Ectodermal cell (in vitro differentiated cells): ENCODE results near the gene DOLPP1.

ENCODE experiments used
- H3K27ac ChIP-seq: 2 replicates; pipeline ENCODE4 v1.7.0; 2013; ENCODE audit warnings: mild to moderate bottlenecking, low read depth, low read length; ENCODE audit not compliant: insufficient read depth, poor library complexity, severe bottlenecking
- H3K27me3 ChIP-seq: 2 replicates; pipeline ENCODE4 v1.7.0; 2013; ENCODE audit warnings: mild to moderate bottlenecking, low read length; ENCODE audit not compliant: insufficient read depth, control insufficient read depth, poor library complexity, severe bottlenecking
- H3K36me3 ChIP-seq: one replicate; pipeline ENCODE4 v1.7.0; 2013; ENCODE audit warnings: low read length; ENCODE audit not compliant: control insufficient read depth, insufficient read depth
- H3K4me1 ChIP-seq: one replicate; pipeline ENCODE4 v1.7.0; 2013; ENCODE audit warnings: low read length; ENCODE audit not compliant: control insufficient read depth, insufficient read depth
- H3K4me3 ChIP-seq: 2 replicates; pipeline ENCODE4 v1.7.0; 2013; ENCODE audit warnings: low read depth, low read length, control low read depth; ENCODE audit not compliant: insufficient read depth
- H3K9me3 ChIP-seq: 2 replicates; pipeline ENCODE4 v1.7.0; 2013; ENCODE audit warnings: mild to moderate bottlenecking, low read length, moderate library complexity; ENCODE audit not compliant: control insufficient read depth
- WGBS, 2 experiments: methylation state at CpG; one replicate each; pipeline ENCODE4 v1.1.7; 2013; ENCODE audit warnings: missing lambda C conversion rate in 2 of 2; 5-methylcytosine and 5-hydroxymethylcytosine counted together

Gene DOLPP1

GRCh38 chr9:129103595-129103965 is 22.7 kb downstream of the DOLPP1 start:
- Histone ChIP-seq H3K9me3 (no peaks in the 10 kb centered on the region), H3K36me3 (no peaks in the 10 kb centered on the region), H3K4me3 (no peak overlapping the region), H3K27me3 (peaks cover 1% of the 10 kb centered on the region), H3K4me1 (no peaks in the 10 kb centered on the region), H3K27ac (no peak overlapping the region)
- WGBS, 2 experiments, result 90 to 93% methylated on average over 4 of the region's 4 CpGs

GRCh38 chr9:129104051-129104450 is 23.1 kb downstream of the DOLPP1 start:
- 94 to 95% methylated on average over 11 of the region's 11 CpGs for WGBS, 2 experiments

DNA sequence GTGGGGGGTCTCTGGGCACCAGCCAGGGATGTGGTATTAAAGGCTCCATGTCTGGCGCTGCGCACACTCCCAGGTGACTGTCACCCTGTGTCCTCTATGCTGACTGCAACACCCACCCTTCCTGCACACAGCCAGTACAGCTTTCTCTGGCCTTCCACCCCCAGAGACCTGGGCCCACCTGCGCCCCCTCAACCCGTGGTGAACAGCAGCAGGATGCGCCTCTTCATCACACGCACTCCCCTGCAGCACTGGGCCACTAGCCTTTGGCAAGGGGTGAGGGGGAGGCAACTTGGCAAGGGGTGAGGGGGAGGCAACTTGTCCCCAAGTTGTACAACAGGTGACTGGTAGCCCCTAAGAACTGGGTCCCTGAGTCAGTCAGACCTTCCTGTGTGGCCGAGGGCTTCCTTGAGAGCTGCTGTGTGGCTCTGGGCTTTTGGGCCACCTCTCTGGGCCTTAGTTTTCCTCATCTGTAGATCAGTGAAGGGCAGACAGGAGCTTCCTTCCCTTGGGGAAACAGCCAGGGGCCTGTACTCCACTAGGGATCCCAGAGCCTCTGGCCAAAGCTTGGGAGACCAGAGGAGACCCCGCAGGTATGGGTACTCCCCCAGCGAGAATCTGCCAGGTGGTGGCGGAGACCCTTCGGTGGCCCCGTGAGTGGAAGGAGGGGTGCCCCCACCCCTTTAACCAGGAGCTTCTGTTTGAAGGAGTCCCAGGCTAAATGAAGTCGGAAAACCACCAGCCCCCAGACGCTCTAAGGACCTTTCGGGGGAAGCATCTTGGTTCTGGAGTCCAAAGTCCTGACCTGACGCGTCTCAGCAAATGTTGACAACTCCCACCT is 25.2 kb downstream of the DOLPP1 start:
- Histone ChIP-seq H3K27me3 (peaks cover 21% of the 10 kb centered on the region), H3K36me3 (no peaks in the 10 kb centered on the region), H3K27ac (no peak overlapping the region), H3K4me3 (no peak overlapping the region), H3K4me1 (no peaks in the 10 kb centered on the region), H3K9me3 (no peaks in the 10 kb centered on the region)
- WGBS, 2 experiments, result 94% methylated on average over 17 of the region's 17 CpGs

More at GRCh38 chr9:129104051-129104450, 23.1 kb downstream of the DOLPP1 start:
- H3K27ac ChIP-seq, result no peak overlapping the region
- H3K4me3 ChIP-seq, result no peak overlapping the region
- no peaks in the 10 kb centered on the region for H3K4me1 ChIP-seq
- H3K36me3 ChIP-seq, result no peaks in the 10 kb centered on the region
- H3K9me3 ChIP-seq, result no peaks in the 10 kb centered on the region
- H3K27me3 ChIP-seq, result peaks cover 6% of the 10 kb centered on the region

DNA sequence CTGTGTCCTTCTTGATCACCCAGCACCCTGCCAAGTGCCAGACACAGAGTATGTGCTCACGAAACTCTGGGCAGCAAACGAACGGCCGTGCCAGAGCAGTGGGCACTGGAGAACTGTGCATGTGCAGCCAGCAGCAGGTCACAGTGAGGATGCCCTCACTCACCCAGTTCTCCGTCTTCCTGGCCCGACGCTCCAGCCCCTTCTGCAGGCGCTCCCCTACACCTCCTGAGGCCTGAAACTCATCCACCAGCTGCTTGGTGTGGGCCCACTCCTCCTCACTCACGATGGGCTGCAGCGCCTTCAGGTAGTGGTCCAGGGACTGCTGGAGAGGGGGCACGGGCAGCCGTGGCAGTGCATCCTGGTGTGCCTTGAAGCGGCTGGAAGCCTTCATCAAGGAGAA is 26.7 kb downstream of the DOLPP1 start:
- Histone ChIP-seq H3K27me3 (peaks cover 21% of the 10 kb centered on the region), H3K36me3 (no peaks in the 10 kb centered on the region), H3K9me3 (no peaks in the 10 kb centered on the region), H3K27ac (no peak overlapping the region), H3K4me3 (no peak overlapping the region), H3K4me1 (no peaks in the 10 kb centered on the region)
- WGBS, 2 experiments, result 93 to 94% methylated on average over 13 of the region's 13 CpGs

GRCh38 chr9:129108083-129108804 is 27.3 kb downstream of the DOLPP1 start:
- Histone ChIP-seq H3K27me3 (peaks cover 21% of the 10 kb centered on the region), H3K9me3 (no peaks in the 10 kb centered on the region), H3K4me3 (no peak overlapping the region), H3K27ac (no peak overlapping the region), H3K36me3 (no peaks in the 10 kb centered on the region), H3K4me1 (no peaks in the 10 kb centered on the region)
- whole genome bisulfite sequencing, 2 experiments, result 89 to 90% methylated on average over 13 of the region's 13 CpGs

DNA sequence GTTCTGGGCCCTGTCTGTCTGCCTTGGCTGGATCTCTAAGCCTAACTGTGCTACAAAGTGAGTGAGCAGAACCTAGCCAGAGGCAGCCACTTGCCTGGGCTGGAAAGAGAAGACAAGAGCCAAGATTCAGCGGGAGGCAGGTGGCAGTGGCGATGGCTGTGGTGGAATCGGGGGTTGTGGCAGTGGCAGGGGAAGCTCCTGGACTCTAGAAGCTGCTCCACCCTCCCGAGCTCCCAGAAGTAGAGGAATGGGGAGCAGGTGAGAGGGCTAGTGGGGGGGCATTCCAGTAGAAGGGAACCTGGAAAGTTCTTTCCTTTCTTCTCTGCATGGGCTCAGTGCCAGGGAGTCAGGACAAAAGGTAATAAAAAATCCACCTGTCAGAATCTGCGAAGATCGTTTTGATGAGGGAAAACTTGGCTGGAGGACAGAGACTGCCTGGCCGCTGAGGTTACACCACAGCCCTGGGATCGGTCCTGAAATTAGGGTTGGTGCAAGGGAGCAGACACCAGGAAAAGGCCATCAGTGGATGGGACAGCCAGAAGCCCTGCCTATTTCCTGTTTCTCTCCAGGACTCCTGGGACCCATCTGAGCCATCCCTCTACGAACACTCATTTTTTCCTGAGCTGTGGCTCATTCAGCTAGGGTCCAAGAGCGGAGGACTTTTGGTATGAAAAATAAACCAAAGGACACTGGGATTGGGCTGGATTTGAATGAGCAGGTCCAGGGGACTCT is 28.1 kb downstream of the DOLPP1 start:
- Histone ChIP-seq H3K4me3 (no peak overlapping the region), H3K36me3 (no peaks in the 10 kb centered on the region), H3K27ac (no peak overlapping the region), H3K27me3 (peaks cover 21% of the 10 kb centered on the region), H3K4me1 (no peaks in the 10 kb centered on the region), H3K9me3 (no peaks in the 10 kb centered on the region)
- WGBS, 2 experiments, result 93 to 94% methylated on average over 10 of the region's 10 CpGs

GRCh38 chr9:129109537-129109903 is 28.6 kb downstream of the DOLPP1 start:
- Histone ChIP-seq H3K27ac (no peak overlapping the region), H3K36me3 (no peaks in the 10 kb centered on the region), H3K4me1 (no peaks in the 10 kb centered on the region), H3K27me3 (peaks cover 21% of the 10 kb centered on the region), H3K4me3 (no peak overlapping the region), H3K9me3 (no peaks in the 10 kb centered on the region)
- whole genome bisulfite sequencing, 2 experiments, result 77 to 80% methylated on average over 7 of the region's 7 CpGs

DNA sequence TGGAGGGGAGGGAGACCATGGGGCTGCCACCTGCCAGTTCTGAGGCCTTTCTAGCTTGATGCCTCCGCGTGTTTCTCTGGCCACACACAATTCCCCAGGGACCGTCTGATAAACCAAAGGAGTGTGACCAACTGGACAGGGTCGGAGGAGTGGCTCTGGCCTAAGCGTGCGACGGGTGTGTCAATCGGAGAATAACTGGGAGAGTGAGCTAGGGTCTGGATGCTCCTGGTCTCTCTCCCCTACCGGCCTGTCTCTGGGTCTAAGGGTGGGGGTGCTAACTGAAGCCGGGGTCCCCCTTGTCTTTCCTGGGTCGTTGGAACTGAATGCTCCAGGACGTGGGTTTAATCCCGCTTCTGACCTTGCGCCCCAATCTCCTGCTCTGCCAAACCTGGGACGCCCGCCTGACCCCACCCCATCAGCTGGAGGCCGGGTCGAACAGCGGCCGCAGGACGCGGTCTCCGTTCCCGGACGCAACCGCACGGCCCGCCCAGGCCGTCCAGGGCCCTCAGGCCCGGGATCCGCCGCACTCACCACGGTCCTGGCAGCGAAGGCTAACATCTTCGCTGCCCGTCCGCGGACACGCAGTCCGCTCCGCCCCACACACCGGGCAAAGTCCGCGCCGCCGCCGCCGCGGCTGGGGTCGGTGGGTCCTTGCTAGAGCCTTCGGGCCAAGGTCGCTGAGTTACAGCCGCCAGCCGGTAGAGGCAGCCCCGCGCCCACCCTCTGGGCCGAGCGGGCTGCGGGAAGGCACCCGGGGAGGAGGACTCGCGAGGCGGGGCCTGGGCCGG is 29.2 kb downstream of the DOLPP1 start:
- Histone ChIP-seq H3K36me3 (no peaks in the 10 kb centered on the region), H3K27me3 (peaks cover 21% of the 10 kb centered on the region), H3K4me1 (no peaks in the 10 kb centered on the region), H3K27ac (no peak overlapping the region), H3K4me3 (peak overlapping the region; percentile 77), H3K9me3 (no peaks in the 10 kb centered on the region)
- WGBS, 2 experiments, result 6% methylated on average over 64 of the region's 64 CpGs

DNA sequence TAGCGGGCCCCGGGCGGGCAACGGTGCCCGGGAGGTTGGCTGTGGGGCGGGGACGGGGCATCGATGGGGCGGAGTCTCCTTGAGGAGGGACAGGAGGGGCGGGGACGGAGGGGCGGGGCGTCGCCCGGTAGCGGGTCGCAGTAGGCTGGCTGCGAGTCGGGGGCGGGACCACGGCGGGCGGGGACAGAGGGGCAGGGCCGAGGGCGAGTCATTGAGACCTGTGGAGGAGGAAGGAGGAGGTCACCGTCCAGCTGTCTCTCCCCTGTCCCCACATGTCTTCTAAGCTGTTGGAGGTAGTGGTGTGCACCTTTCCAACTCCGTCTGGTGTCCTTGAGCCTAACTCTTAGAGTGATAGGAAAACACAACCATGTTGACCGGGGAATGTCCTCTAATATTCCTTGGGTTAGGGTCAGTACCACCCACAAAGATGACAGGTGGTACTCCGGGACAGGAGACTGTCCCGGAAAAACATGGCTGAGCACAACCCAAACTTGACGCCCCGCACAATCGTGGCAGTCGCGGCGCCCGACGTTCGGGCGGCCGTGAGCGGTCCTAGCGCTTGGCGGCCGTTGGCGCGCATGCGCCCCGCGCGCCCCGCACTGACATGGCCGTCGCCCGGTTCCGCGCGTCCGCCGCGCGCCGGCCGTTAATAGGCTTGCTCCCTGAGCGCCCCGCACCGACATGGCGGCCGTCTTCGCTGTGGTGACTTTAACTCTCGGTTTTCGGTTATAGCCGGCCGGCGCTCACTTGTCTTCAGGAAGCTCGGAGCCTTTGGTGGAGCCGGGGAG is 30.0 kb downstream of the DOLPP1 start, which contains the start of the genes CRAT and PTPA:
CRAT (minus strand) TSS at position 54 of the 788 bp plus-strand sequence. CDS start 284 bp downstream, outside the sequence.
PTPA (plus strand) TSS at position 676 of the 788 bp plus-strand sequence. CDS start 186 bp downstream, outside the sequence.
- no peaks in the 10 kb centered on the region for H3K4me1 ChIP-seq
- H3K9me3 ChIP-seq, result no peaks in the 10 kb centered on the region
- H3K27me3 ChIP-seq, result peaks cover 21% of the 10 kb centered on the region
- H3K4me3 ChIP-seq, result peak within 1 kb of the TSS; percentile 77
- H3K36me3 ChIP-seq, result no peaks in the 10 kb centered on the region
- 1% methylated on average over 77 of the region's 77 CpGs for WGBS, 2 experiments
- H3K27ac ChIP-seq, result peak within 1 kb of the TSS; percentile 83
